Measurements from ENCODE around the gene TM7SF2. TPM values are rescaled to one million over a fixed set of nuclear protein-coding genes. Genes with fewer than 3 reads are reported as not detected.

TM7SF2 gene
- total RNA-seq, 2 experiments from 2014 or later, result 20.0 to 20.4 TPM

- Mint-ChIP-seq H3K9me3 (no peaks in the 10 kb centered on the region), H3K36me3 (ENCODE audit: low read depth) (peaks cover 54% of the 10 kb centered on the region), H3K27ac (peak overlapping the region; percentile 91), H3K27me3 (no peaks in the 10 kb centered on the region), H3K4me1 (ENCODE audit: low read depth) (peaks cover 50% of the 10 kb centered on the region), H3K4me3 (peak overlapping the region; percentile 95)
- Histone ChIP-seq H3K4me1 (ENCODE audit: insufficient read depth, low read length) (peaks cover 69% of the 10 kb centered on the region), H3K4me3 (ENCODE audit: low read length) (peak overlapping the region; percentile 82), H3K27me3 (ENCODE audit: control insufficient read depth in 1 of 2, insufficient read depth in 2 of 2, low read length in 2 of 2) (no peaks in the 10 kb centered on the region), H3K36me3 (ENCODE audit: insufficient read depth, low read length) (peaks cover 40% of the 10 kb centered on the region), H3K9me3 (ENCODE audit: control insufficient read depth in 1 of 2, insufficient read depth in 1 of 2, low read length in 2 of 2) (no peaks in the 10 kb centered on the region), H3K27ac (ENCODE audit: low read depth in 1 of 2, low read length in 2 of 2) (peak overlapping the region; percentile 79 to 85)
- ChIA-PET POLR2A (interaction anchor here (0.7 to 3.2 kb wide), 27 partner anchors 8 to 910 kb away, joined by 3 to 57 read pairs (median 6); partner anchors contain the start of genes ARL2, CAPN1, EHD1 and FERMT3), CTCF (interaction anchor here (0.9 to 1.3 kb wide), 7 partner anchors 17 to 338 kb away, joined by 3 to 7 read pairs (median 4); partner anchors contain the start of genes SAC3D1, SF1, SYVN1 and VPS51)
- intact Hi-C loops (cut with DNase I, micrococcal nuclease), result loop anchor here (1.0 to 10.0 kb wide), 10 partner anchors 18 to 408 kb away; partner anchors contain the start of genes CDCA5 (in 2 of the 2), VPS51 (in 2 of the 2), ZFPL1 (in 2 of the 2) and PPP2R5B (in 1 of the 2)
- no peak for TF ChIP-seq CTCF (IDR thresholded peaks at IDR 0.05)
- DNase-seq (peak in 13 of 14 experiments; percentile 40 to 84 (median 61)), ATAC-seq (ENCODE audit: poor library complexity) (peak; percentile 20)
Observed at GRCh38 chr11:65116370-65117205, 4.9 kb downstream of the TM7SF2 start.

DNA sequence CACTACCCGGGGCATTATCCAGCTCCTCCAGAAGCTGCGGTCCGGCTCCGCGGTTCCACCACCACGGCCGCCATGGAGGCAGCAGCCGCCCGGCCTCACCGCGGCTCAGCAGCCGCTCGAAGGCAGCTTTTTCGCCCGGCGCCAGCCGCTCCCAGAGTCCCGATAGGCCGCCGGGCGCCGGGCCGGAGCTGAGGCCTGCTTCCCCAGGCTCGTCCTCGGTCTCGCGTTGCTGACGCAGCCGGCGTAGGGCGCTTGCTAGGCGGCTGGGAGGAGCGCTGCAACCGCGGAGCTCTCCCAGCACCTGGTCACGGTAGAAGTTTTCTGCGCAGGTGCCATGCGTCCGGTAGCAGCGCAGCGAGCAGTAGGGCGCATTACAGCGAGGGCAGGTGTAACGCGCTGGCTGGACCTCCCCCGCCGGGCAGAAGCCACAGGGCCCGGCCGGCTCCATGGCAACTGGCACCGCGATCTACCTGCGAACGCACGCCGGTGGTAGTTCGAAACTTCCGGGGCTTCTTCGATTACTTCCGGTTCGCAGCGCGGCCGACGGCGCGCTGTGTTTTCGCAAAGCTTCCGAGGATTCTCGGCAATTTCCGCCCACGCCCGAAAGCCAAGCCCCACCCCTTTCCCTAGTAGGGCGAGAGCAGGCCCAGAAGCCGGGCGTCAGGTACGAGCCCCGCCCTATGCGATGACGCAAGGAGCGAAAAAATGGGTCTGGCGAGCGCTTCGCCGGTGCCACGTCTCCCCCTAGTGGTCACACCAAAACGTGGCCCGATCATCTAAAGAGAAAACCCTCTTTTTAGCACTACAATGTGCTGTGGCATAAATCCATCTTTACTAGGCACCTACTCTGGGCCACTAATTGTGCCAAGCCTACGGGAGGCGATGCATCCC lies 5.8 kb downstream of the TM7SF2 start, which contains the start of gene ZNHIT2:
ZNHIT2 (minus strand) TSS at position 496 of the 891 bp plus-strand sequence; CDS start at position 448, 48 bp downstream.
- no peaks in the 10 kb centered on the region for H3K27me3 Mint-ChIP-seq
- ChIA-PET CTCF (interaction anchor here (0.6 to 5.3 kb wide), 17 partner anchors 8 to 339 kb away, joined by 3 to 23 read pairs (median 4); partner anchors contain the start of genes ARL2, SAC3D1, SF1 and SYVN1), POLR2A (interaction anchor here (0.6 to 3.2 kb wide), 36 partner anchors 9 to 911 kb away, joined by 3 to 57 read pairs (median 4); partner anchors contain the start of genes ARL2, CAPN1, CCDC85B and EHD1)
- H3K9me3 ChIP-seq (ENCODE audit: control insufficient read depth in 1 of 2, insufficient read depth in 1 of 2, low read length in 2 of 2), result no peaks in the 10 kb centered on the region
- H3K9me3 Mint-ChIP-seq, result no peaks in the 10 kb centered on the region
- ATAC-seq (ENCODE audit: poor library complexity) (peak; percentile 63), DNase-seq (peak; percentile 99 to 100 (median 100))
- peak within 1 kb of the TSS; percentile 82 for H3K4me3 ChIP-seq (ENCODE audit: low read length)
- no peaks in the 10 kb centered on the region for H3K27me3 ChIP-seq (ENCODE audit: control insufficient read depth in 1 of 2, insufficient read depth in 2 of 2, low read length in 2 of 2)
- intact Hi-C loops (cut with DNase I, micrococcal nuclease), result loop anchor here (1.0 to 10.0 kb wide), 12 partner anchors 7 to 407 kb away; partner anchors contain the start of genes CDCA5 (in 2 of the 2), VPS51 (in 2 of the 2), ZFPL1 (in 2 of the 2) and PPP2R5B (in 1 of the 2)
- peak within 1 kb of the TSS; percentile 96 for H3K4me3 Mint-ChIP-seq
- H3K27ac ChIP-seq (ENCODE audit: low read depth in 1 of 2, low read length in 2 of 2), result peak within 1 kb of the TSS; percentile 79 to 85
- H3K4me1 ChIP-seq (ENCODE audit: insufficient read depth, low read length), result peaks cover 66% of the 10 kb centered on the region
- TF ChIP-seq CTCF (IDR thresholded peaks at IDR 0.05), result peak; percentile 88
- H3K4me1 Mint-ChIP-seq (ENCODE audit: low read depth), result peaks cover 51% of the 10 kb centered on the region
- peaks cover 40% of the 10 kb centered on the region for H3K36me3 ChIP-seq (ENCODE audit: insufficient read depth, low read length)
- peak within 1 kb of the TSS; percentile 91 for H3K27ac Mint-ChIP-seq
- peaks cover 58% of the 10 kb centered on the region for H3K36me3 Mint-ChIP-seq (ENCODE audit: low read depth)
